CD4-positive, alpha-beta T cell (primary cell): ENCODE measurements around the gene SSTR5. TPM values are rescaled to one million over a fixed set of nuclear protein-coding genes. Genes with fewer than 3 reads are reported as not detected.

Experiments
- ATAC-seq: fragments of 200-7000 bp; cut with Tn5 transposase; one replicate; pipeline ENCODE4 v1.10.0; 2022; ENCODE audit warnings: mild to moderate bottlenecking; ENCODE audit not compliant: poor library complexity
- CTCF ChIA-PET: fragments of 350-600 bp; sonication (Branson Sonifier 250); formaldehyde crosslinking; loops from one replicate; lab custom pipeline; 2021; ENCODE audit warnings: antibody characterized with exemption, inconsistent platforms; lab: Charles Lee
- POLR2A ChIA-PET: fragments of 350-600 bp; sonication (Branson Sonifier 250); formaldehyde crosslinking; loops from one replicate; lab custom pipeline; 2021; ENCODE audit warnings: antibody characterized with exemption, inconsistent platforms; lab: Charles Lee
- DNase-seq, 14 experiments: peaks; one replicate each; pipeline ENCODE4 v3.0.0-alpha.2; 2013 to 2020; ENCODE audit warnings: mixed read lengths in 2 of 14
- H3K27ac ChIP-seq, 2 donors: one replicate each; pipeline versions ENCODE4 v1.5.1 to v1.7.0; 2013; ENCODE audit warnings: low read length in 2 of 2, low read depth in 1 of 2, mild to moderate bottlenecking in 1 of 2
- H3K27me3 ChIP-seq, 2 experiments: 1 replicate in 1 of 2; 2 replicates in 1 of 2; pipeline versions ENCODE4 v1.6.1 to v1.7.0; 2013; ENCODE audit warnings: low read length in 2 of 2, control low read depth in 1 of 2, mild to moderate bottlenecking in 1 of 2, moderate library complexity in 1 of 2; ENCODE audit not compliant: insufficient read depth in 2 of 2, control insufficient read depth in 1 of 2
- H3K36me3 ChIP-seq: one replicate; pipeline ENCODE4 v1.6.1; 2013; ENCODE audit warnings: low read length, control low read depth; ENCODE audit not compliant: insufficient read depth
- H3K4me1 ChIP-seq: one replicate; pipeline ENCODE4 v1.6.1; 2013; ENCODE audit warnings: low read length, control low read depth; ENCODE audit not compliant: insufficient read depth
- H3K4me3 ChIP-seq: one replicate; pipeline ENCODE4 v1.5.1; 2013; ENCODE audit warnings: mild to moderate bottlenecking, low read length, moderate library complexity
- H3K9me3 ChIP-seq, 2 experiments: 1 replicate in 1 of 2; 2 replicates in 1 of 2; pipeline versions ENCODE4 v1.6.1 to v1.7.0; 2013; ENCODE audit warnings: low read length in 2 of 2, mild to moderate bottlenecking in 2 of 2, control low read depth in 1 of 2, moderate library complexity in 1 of 2; ENCODE audit not compliant: control insufficient read depth in 1 of 2, insufficient read depth in 1 of 2
- H3K27ac Mint-ChIP-seq: one replicate; pipeline ENCODE4 v1.8.0; 2020; ENCODE audit warnings: mixed read lengths
- H3K27me3 Mint-ChIP-seq: one replicate; pipeline ENCODE4 v1.8.0; 2021; ENCODE audit warnings: mixed read lengths
- H3K36me3 Mint-ChIP-seq: one replicate; pipeline ENCODE4 v1.8.0; 2021; ENCODE audit warnings: low read depth, mixed read lengths
- H3K4me1 Mint-ChIP-seq: one replicate; pipeline ENCODE4 v1.8.0; 2021; ENCODE audit warnings: low read depth, mixed read lengths
- H3K4me3 Mint-ChIP-seq: one replicate; pipeline ENCODE4 v1.8.0; 2020; ENCODE audit warnings: mild to moderate bottlenecking, mixed read lengths
- H3K9me3 Mint-ChIP-seq: one replicate; pipeline ENCODE4 v1.8.0; 2020; ENCODE audit warnings: mixed read lengths
- intact Hi-C, 2 experiments: fragments of 100-400 bp; cut with DNase I in 1 of 2; cut with micrococcal nuclease in 1 of 2; formaldehyde crosslinking; loops; one replicate each; pipeline versions ENCODE4 v1.15.1 to v1.9.0; 2023 to 2025; cut with DNase I, micrococcal nuclease
- total RNA-seq, 174 experiments: library from RNA in 2 of 174; stranded (reverse) in 2 of 174; gene quantifications; one replicate each; pipeline ENCODE4 v1.2.3 and lab custom pipeline; 2021 to 2026
- TF ChIP-seq, protein P1 (sequence below): fragments of 200-600 bp; IDR thresholded peaks from one replicate; pipeline ENCODE4 v1.8.0; 2022; ENCODE audit warnings: antibody characterized with exemption, mild to moderate bottlenecking

The SSTR5 gene
- total RNA-seq, 2 experiments from 2014 or later: not detected

DNA sequence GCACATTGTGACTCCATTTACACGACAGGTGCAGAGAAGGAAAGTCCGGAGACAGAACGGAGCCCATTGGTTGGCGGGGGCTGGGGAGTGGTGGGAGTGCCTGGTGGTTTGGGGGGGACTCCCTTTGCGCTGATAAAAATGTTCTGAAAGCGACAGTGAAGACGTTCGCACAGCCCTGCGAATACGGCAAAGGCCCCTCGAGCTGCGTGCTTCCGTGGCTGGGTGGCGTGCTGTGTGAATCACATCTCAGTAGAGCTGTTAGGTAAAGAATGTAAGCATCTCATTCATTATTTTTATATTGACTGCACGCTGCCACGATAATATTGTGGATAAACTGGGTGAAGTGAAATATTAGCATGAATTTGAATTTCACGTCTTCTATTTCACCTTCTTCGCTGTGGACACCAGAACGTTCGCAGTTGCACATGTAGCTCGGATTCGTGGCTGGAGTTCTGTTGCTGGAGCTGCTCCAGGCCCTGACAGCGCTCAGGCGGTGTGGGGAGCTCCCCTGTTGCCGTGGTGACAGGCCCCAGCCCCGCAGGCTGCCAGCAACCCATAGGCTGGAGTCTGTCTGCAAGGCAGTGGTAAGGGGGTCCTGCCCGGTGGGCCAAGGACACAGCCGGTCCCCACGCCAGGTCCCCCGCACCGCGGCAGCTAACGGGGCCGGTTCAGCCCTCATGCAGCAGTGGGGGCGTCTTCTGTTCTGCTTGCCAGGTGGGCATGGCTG lies 46.3 kb upstream of the SSTR5 start:
- H3K36me3 Mint-ChIP-seq: no peaks in the 10 kb centered on the region
- intact Hi-C loops: no loop called here

DNA sequence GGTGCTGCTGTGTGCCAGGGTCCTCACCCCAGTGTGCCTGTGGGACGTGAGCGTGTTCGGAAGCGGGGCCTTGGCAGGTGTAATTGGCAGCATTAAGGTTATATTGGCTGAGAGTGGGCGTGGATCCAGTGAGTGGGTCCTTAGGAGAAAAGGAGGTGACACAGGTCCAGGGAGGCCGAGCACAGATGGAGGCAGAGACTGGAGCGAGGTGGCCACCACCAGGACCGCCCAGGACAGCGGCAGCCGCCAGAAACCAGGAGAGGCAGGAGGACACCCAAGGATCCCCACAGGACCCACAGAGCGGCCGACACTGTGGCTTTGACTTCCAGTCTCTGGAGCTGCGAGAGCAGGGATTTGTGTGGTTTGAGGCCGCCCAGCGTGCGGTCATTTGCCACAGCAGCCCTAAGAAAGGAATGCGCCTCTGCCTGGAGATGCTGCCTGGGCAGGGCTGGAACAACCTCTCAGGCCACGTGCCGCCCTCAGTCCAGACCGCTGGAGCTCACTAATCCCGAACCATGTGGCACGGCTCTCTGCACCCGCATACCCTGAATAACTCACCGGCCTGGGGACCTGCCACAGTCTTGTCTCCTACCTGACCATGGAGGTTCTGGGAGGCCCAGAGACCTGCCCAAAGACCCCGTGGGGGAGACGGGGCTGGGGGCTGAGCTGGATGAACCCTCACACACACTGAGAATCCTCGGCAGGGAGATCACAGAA lies 45.6 kb upstream of the SSTR5 start:
- ATAC-seq (no peak), DNase-seq (no peak)
- TF ChIP-seq, protein P1, sequence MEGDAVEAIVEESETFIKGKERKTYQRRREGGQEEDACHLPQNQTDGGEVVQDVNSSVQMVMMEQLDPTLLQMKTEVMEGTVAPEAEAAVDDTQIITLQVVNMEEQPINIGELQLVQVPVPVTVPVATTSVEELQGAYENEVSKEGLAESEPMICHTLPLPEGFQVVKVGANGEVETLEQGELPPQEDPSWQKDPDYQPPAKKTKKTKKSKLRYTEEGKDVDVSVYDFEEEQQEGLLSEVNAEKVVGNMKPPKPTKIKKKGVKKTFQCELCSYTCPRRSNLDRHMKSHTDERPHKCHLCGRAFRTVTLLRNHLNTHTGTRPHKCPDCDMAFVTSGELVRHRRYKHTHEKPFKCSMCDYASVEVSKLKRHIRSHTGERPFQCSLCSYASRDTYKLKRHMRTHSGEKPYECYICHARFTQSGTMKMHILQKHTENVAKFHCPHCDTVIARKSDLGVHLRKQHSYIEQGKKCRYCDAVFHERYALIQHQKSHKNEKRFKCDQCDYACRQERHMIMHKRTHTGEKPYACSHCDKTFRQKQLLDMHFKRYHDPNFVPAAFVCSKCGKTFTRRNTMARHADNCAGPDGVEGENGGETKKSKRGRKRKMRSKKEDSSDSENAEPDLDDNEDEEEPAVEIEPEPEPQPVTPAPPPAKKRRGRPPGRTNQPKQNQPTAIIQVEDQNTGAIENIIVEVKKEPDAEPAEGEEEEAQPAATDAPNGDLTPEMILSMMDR: no peak
- no peak overlapping the region for H3K4me3 ChIP-seq
- ChIA-PET CTCF (no interaction called here), POLR2A (no interaction called here)
- no peaks in the 10 kb centered on the region for H3K36me3 Mint-ChIP-seq
- H3K27me3 Mint-ChIP-seq: peaks cover 4% of the 10 kb centered on the region
- no peak overlapping the region for H3K4me3 Mint-ChIP-seq
- H3K9me3 Mint-ChIP-seq: no peaks in the 10 kb centered on the region
- no peak overlapping the region for H3K27ac Mint-ChIP-seq
- H3K27ac ChIP-seq: no peak overlapping the region
- peaks cover 0 to 10% of the 10 kb centered on the region in 2 experiments for H3K27me3 ChIP-seq
- H3K9me3 ChIP-seq: peaks cover 0 to 17% of the 10 kb centered on the region in 2 experiments
- intact Hi-C loops: no loop called here
- no peaks in the 10 kb centered on the region for H3K4me1 ChIP-seq
- H3K4me1 Mint-ChIP-seq: no peaks in the 10 kb centered on the region
- H3K36me3 ChIP-seq: no peaks in the 10 kb centered on the region

More for the DNA sequence above, 46.3 kb upstream of the SSTR5 start:
- H3K4me1 ChIP-seq: no peaks in the 10 kb centered on the region
- ATAC-seq (no peak), DNase-seq (no peak)
- TF ChIP-seq, protein P1: no peak
- H3K9me3 ChIP-seq: peaks cover 0 to 14% of the 10 kb centered on the region in 2 experiments
- H3K27ac Mint-ChIP-seq: no peak overlapping the region
- CTCF ChIA-PET: no interaction called here
- no peak overlapping the region for H3K4me3 ChIP-seq
- no peak overlapping the region for H3K27ac ChIP-seq
- H3K4me3 Mint-ChIP-seq: no peak overlapping the region
- H3K9me3 Mint-ChIP-seq: no peaks in the 10 kb centered on the region
- no peaks in the 10 kb centered on the region for H3K36me3 ChIP-seq
- no peaks in the 10 kb centered on the region for H3K4me1 Mint-ChIP-seq
- H3K27me3 Mint-ChIP-seq: peaks cover 4% of the 10 kb centered on the region
- peaks cover 0 to 10% of the 10 kb centered on the region in 2 experiments for H3K27me3 ChIP-seq
- POLR2A ChIA-PET: no interaction called here

DNA sequence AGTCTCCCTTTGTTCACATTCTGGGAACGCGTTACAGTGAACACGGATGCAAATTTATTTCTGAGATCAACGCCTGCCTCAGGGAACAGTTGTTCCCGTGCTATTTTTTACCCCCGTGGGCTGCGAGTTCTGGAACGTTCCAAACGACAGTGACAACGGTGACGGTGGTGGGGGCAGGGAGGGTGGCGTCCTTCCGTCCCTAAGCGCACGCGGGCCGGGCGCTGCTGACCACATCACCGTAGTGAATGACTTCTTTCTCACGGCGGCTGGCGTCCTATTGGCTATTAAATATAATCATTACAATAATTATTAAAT lies 45.1 kb upstream of the SSTR5 start:
- H3K27ac ChIP-seq: no peak overlapping the region
- Mint-ChIP-seq H3K36me3 (no peaks in the 10 kb centered on the region), H3K4me1 (no peaks in the 10 kb centered on the region), H3K27me3 (peaks cover 4% of the 10 kb centered on the region), H3K9me3 (no peaks in the 10 kb centered on the region), H3K4me3 (no peak overlapping the region), H3K27ac (no peak overlapping the region)
- H3K27me3 ChIP-seq: peaks cover 0 to 10% of the 10 kb centered on the region in 2 experiments
- ChIA-PET CTCF (no interaction called here), POLR2A (no interaction called here)
- TF ChIP-seq, protein P1: no peak
- H3K36me3 ChIP-seq: no peaks in the 10 kb centered on the region
- H3K9me3 ChIP-seq: peaks cover 0 to 17% of the 10 kb centered on the region in 2 experiments
- DNase-seq: no peak
- no peaks in the 10 kb centered on the region for H3K4me1 ChIP-seq
- intact Hi-C loops: no loop called here
- no peak for ATAC-seq
- H3K4me3 ChIP-seq: no peak overlapping the region
